HG02970 (cell line): ENCODE results near the gene CAGE1.

Experiments used
- ATAC-seq: cut with Tn5 transposase; IDR thresholded peaks from one replicate; pipeline ENCODE4 v1.9.1; 2021; ENCODE audit warnings: mild to moderate bottlenecking, moderate library complexity, moderate number of reproducible peaks; ENCODE audit not compliant: unreplicated experiment, low FRiP score

Gene CAGE1

DNA sequence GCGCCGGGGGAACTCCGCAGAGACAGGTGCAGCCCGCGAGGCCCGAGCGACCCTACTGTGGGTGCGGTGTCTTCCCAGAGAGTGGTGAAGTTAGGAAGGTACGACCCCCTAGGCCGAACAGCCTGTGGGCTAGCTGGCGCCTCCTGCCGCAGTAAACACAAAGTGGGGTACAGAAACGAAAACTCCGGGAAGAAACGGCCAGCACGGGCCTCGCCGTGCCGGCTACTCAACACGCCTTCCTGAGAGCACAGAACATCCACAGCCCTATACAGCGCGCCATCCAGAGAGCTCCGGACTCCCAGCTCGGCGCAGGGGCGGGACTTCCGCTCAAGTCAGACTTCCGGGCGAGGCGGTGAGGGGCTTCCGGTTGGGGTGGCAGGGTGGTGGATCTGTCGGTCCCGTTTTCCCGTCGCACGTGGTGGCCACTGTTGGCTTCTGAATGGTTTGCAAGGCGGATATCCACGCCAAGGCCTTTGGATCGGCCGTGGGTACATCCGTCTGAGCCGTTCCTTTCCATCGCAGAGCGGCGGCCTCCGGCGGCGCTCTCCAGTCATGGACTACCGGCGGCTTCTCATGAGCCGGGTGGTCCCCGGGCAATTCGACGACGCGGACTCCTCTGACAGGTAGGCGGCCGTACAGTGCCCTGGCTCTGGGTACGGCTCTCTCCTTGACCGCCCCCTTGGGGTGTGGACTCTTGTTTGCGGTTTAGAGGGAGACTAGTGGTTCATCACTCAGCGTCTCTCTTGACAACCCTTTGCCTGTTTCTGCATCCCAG lies at the start of gene CAGE1, which contains the start of gene RIOK1:
CAGE1 (minus strand) TSS at position 292 of the 775 bp plus-strand sequence. CDS start 2,569 bp downstream, outside the sequence.
RIOK1 (plus strand) TSS at position 358 of the 775 bp plus-strand sequence; CDS start at position 553, 195 bp downstream.
- peak; percentile 98 for ATAC-seq

- no peak for ATAC-seq
Measured at GRCh38 chr6:7439228-7439627, 49.7 kb upstream of the CAGE1 start.

GRCh38 chr6:7438011-7438410 lies 48.5 kb upstream of the CAGE1 start:
- ATAC-seq: no peak

DNA sequence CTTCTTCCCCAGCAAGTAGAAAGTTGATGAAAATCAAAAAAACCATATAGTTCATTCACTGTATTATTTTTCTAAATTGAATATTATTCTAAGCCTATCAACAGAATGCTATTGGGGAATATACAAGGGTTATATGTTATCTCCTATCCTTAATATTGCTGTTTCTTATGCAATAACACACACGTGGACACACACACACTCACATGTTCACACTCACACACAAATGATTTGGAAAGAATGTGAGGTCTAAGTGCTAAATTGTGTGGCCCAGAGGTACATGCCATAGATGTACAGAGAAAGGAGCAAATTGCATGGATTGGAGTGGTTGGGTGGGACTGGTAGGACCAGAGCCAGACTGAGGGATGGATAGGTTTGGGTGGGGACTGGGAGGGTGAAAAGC lies 45.1 kb upstream of the CAGE1 start:
- no peak for ATAC-seq

GRCh38 chr6:7433121-7433617 lies 43.6 kb upstream of the CAGE1 start:
- no peak for ATAC-seq

DNA sequence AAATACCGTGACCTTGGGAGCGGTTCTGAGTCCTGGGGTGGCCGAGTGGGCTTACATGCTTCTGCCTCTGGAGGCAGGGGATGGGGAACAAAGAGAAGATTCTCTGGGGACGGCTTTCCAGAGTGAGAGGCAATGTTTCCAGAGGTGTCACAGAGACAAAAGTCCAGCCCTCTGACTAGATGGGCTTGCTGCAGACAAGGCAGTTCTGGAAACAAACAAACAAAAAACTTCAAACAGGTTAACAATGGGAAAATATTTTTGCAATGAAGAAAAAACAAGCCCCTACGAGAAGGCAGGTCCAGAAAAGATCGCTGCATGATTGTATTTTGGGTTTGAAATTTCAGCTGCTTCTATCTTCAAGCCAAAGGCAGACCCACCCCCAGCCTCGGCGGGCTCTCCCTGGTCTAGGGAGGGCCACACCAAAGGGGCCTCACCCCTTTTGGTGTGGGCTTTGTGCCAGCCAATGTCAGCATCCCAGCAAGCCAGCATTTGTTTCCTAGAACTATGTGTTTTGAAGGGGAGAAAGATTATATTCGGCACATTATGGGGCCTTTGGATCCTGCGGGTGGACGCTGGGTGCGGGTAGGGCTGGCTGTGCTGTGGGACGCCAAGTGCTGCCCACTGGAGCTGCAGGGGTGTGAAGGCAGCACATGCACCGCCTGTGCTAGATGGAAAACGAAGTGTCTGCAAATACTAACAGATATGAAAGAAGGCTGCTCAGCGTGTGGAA lies 43.0 kb upstream of the CAGE1 start:
- no peak for ATAC-seq

- ATAC-seq: no peak
Measured at GRCh38 chr6:7431674-7432390, 42.3 kb upstream of the CAGE1 start.

DNA sequence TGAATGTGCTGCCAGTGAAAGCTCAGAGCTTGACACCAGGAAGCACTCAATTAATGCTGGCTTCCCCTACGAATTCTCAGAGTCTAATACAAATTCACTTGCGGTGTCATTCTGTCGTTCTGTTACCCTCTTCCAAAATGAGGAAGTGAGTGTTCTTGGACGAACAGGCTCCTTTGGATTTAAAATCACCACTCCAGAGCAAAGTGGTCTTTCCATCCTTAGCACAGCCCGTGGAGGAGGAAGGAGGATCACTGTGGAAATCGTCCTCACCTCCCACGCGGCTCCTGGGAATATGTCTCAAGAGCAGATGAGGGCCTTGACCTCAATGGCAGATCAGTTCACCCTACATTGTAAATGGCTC lies 41.8 kb upstream of the CAGE1 start:
- no peak for ATAC-seq

GRCh38 chr6:7426447-7427169 lies 37.1 kb upstream of the CAGE1 start:
- ATAC-seq: no peak

GRCh38 chr6:7425808-7426190 lies 36.3 kb upstream of the CAGE1 start:
- no peak for ATAC-seq

- no peak for ATAC-seq
Measured at GRCh38 chr6:7424967-7425807, 35.6 kb upstream of the CAGE1 start.

DNA sequence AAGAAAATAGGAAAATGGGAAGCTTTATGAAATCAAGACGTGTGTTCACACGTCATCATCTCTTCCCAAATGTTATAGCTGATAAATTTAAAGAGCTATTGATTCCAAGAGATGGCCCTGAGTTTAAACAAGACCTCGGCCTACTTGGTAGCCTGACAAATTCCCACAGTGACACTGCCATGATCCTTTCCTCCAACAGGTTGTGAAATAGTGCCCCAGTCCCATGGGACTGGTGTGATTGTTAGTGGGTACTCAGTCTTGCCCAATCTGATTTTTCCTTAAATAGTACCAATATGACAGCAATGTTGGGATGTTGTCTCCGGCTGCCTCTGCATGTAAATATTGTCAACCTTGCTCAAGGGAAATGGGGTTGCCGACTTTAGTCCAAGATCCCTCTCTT lies 34.5 kb upstream of the CAGE1 start:
- no peak for ATAC-seq

- no peak for ATAC-seq
Measured at GRCh38 chr6:7421066-7421465, 31.5 kb upstream of the CAGE1 start.

GRCh38 chr6:7419065-7419464 lies 29.5 kb upstream of the CAGE1 start:
- ATAC-seq: no peak

- no peak for ATAC-seq
Measured at GRCh38 chr6:7418238-7418905, 28.8 kb upstream of the CAGE1 start.

GRCh38 chr6:7417684-7418083 lies 28.1 kb upstream of the CAGE1 start:
- ATAC-seq: no peak

DNA sequence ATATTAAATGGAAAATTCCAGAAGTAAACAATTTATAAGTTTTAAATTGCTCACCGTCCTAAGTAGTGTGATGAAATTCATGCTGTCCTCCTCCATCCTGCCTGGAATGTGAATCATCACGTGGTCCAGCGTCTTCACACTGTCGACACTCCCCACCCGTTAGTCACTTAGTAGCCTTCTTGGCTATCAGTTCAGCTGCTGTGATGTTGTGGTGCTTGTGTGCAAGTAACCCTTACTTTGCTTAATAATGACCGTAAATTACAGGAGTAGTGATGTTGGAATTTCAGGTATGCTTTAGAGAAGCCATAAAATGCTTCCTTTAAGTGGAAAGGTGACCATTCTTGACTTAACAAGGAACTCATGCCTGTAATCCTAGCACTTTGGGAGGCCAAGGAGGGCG lies 25.3 kb upstream of the CAGE1 start:
- ATAC-seq: no peak

DNA sequence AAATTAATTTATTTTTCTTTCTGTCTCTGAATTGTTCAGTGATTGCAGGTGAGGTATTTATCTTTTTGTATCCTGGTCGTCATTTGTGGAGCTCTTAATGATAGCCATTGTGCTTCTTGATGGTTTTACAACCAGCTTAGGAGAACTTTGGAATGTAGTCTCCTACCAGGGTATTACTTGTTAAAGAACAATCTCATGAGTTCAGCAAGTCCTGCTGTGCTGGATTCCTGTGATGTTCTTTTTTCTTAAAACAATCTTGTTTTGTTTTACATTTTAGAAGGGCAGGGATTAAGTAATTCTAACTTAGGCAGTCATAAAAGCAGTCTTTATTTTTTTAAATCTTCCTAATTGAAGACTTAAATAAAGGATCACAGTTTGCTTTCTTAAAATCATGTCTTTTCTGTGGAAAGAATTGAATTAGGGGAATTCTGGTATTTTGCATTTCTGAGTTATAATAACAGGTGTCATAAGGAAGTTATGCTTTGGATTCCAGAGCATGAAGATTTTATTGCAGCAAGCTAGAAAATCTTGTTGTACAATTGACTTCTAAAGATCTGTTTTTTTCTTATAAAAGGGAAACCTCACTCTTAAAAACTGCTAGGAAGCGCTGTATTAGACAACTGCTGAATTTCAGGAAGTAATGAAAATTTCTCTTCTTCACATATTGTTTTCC lies 23.7 kb upstream of the CAGE1 start:
- ATAC-seq: no peak
